Ishikawa (cell line): ENCODE results near the gene PCDH9.

ENCODE experiments used
- CEBPB ChIP-seq: IDR thresholded peaks from 2 replicates; pipeline ENCODE4 v1.6.1; 2012
- MAX ChIP-seq: IDR thresholded peaks from 2 replicates; pipeline ENCODE4 v1.6.1; 2012
- RAD21 ChIP-seq: IDR thresholded peaks from 2 replicates; pipeline ENCODE4 v1.6.1; 2012; ENCODE audit warnings: low read depth
- REST ChIP-seq: IDR thresholded peaks from 2 replicates; pipeline ENCODE4 v1.6.1; 2012; ENCODE audit warnings: low read depth, mild to moderate bottlenecking
- TAF1 ChIP-seq: IDR thresholded peaks from 2 replicates; pipeline ENCODE4 v1.6.1; 2012; ENCODE audit warnings: low read depth, mild to moderate bottlenecking
- TCF12 ChIP-seq: IDR thresholded peaks from 2 replicates; pipeline ENCODE4 v1.6.1; 2012; ENCODE audit warnings: low read depth
- ZBTB7A ChIP-seq: IDR thresholded peaks from 2 replicates; pipeline ENCODE4 v1.6.1; 2012; ENCODE audit warnings: low read depth

GRCh38 chr13:67023130-67023876, 206.8 kb downstream of the PCDH9 start:
- TF ChIP-seq CEBPB = no peak
- no peak for TF ChIP-seq ZBTB7A
- no peak for TF ChIP-seq RAD21
- no peak for TF ChIP-seq TAF1
- TF ChIP-seq TCF12 = no peak
- TF ChIP-seq REST = no peak
- no peak for TF ChIP-seq MAX
